ENCODE data around the gene CST11.

- TF ChIP-seq CTCF (IDR thresholded peaks at IDR 0.05; ENCODE audit: low read depth, low read length) (no peak), POLR2A (IDR thresholded peaks at IDR 0.05; ENCODE audit: extremely low read depth, insufficient read length) (no peak), MAX (IDR thresholded peaks at IDR 0.05; ENCODE audit: low read depth, low read length) (no peak), MYC (IDR thresholded peaks at IDR 0.05; ENCODE audit: low read depth, low read length) (no peak)
These were observed 27.5 kb downstream of the CST11 start for GRCh38 chr20:23425129-23425528.
